IMR-90 (cell line): ENCODE results near the gene MAP3K8. TPM values are rescaled to one million over a fixed set of nuclear protein-coding genes. Genes with fewer than 3 reads are reported as not detected.

Source experiments
- ATAC-seq: fragments of 200-7000 bp; cut with Tn5 transposase; 2 replicates; pipeline ENCODE4 v1.9.1; 2020; ENCODE audit warnings: low read depth, mild to moderate bottlenecking, moderate library complexity
- BruUV-seq: library from RNA; stranded (reverse); fragments of 400-500 nt; replicated peaks from 2 replicates; lab custom pipeline; 2021; lab: Mats Ljungman, UMichigan
- CTCF ChIA-PET: fragments of 300-600 bp; formaldehyde crosslinking; extraction: SDS; loops from one replicate; lab custom pipeline; 2021; ENCODE audit warnings: antibody characterized with exemption; lab: Yijun Ruan, JAX
- POLR2A ChIA-PET: fragments of 300-600 bp; sonication (Branson Sonifier 250); formaldehyde crosslinking; loops from one replicate; lab custom pipeline; 2022; ENCODE audit warnings: antibody characterized with exemption; ENCODE audit not compliant: unreplicated experiment; lab: Charles Lee
- DNase-seq: peaks from one replicate; pipeline ENCODE4 v3.0.0; 2013
- H2AFZ ChIP-seq: replicated peaks from 2 replicates; pipeline ENCODE3; 2013; ENCODE audit warnings: low read length, mild to moderate bottlenecking; ENCODE audit not compliant: poor library complexity
- H2AK5ac ChIP-seq: 2 replicates; pipeline ENCODE4 v1.6.1; 2013; ENCODE audit warnings: low read depth, low read length, inconsistent platforms
- H2AK9ac ChIP-seq: replicated peaks from 2 replicates; pipeline ENCODE3; 2013; ENCODE audit warnings: mild to moderate bottlenecking, low read depth, low read length, moderate library complexity; ENCODE audit not compliant: poor library complexity
- H2BK120ac ChIP-seq: 2 replicates; pipeline ENCODE4 v1.6.1; 2013; ENCODE audit warnings: low read depth, low read length, inconsistent platforms
- H2BK15ac ChIP-seq: 3 replicates; pipeline ENCODE4 v1.6.1; 2013; ENCODE audit warnings: low read depth, low read length, inconsistent platforms
- H2BK20ac ChIP-seq: 2 replicates; pipeline ENCODE4 v1.6.1; 2013; ENCODE audit warnings: low read depth, mild to moderate bottlenecking, inconsistent platforms, low read length, moderate library complexity
- H2BK5ac ChIP-seq: 2 replicates; pipeline ENCODE4 v1.6.1; 2013; ENCODE audit warnings: mild to moderate bottlenecking, low read depth, low read length, inconsistent platforms; ENCODE audit not compliant: poor library complexity, severe bottlenecking
- H3K14ac ChIP-seq: replicated peaks from 2 replicates; pipeline ENCODE4 v1.6.1; 2013; ENCODE audit warnings: low read depth, low read length, inconsistent platforms
- H3K18ac ChIP-seq: 2 replicates; pipeline ENCODE4 v1.6.1; 2013; ENCODE audit warnings: low read depth, low read length, control low read depth
- H3K23ac ChIP-seq: 2 replicates; pipeline ENCODE4 v1.6.1; 2013; ENCODE audit warnings: low read depth, low read length, inconsistent platforms
- H3K27ac ChIP-seq: 2 replicates; pipeline ENCODE4 v1.5.1; 2013; ENCODE audit warnings: mild to moderate bottlenecking, control low read depth, low read length; ENCODE audit not compliant: insufficient read depth
- H3K27me3 ChIP-seq: 2 replicates; pipeline ENCODE4 v1.6.1; 2013; ENCODE audit warnings: low read length; ENCODE audit not compliant: control insufficient read depth, insufficient read depth
- H3K36me3 ChIP-seq: 2 replicates; pipeline ENCODE4 v1.6.1; 2013; ENCODE audit warnings: low read length, mixed read lengths; ENCODE audit not compliant: control insufficient read depth, insufficient read depth
- H3K4ac ChIP-seq: 2 replicates; pipeline ENCODE4 v1.6.1; 2013; ENCODE audit warnings: low read depth, low read length, inconsistent platforms
- H3K4me1 ChIP-seq: 2 replicates; pipeline ENCODE4 v1.6.1; 2013; ENCODE audit warnings: low read length, mixed read lengths; ENCODE audit not compliant: control insufficient read depth, insufficient read depth
- H3K4me2 ChIP-seq: 2 replicates; pipeline ENCODE4 v1.6.1; 2013; ENCODE audit warnings: low read depth, mild to moderate bottlenecking, control low read depth, low read length, moderate library complexity
- H3K4me3 ChIP-seq: 2 replicates; pipeline ENCODE4 v1.5.1; 2013; ENCODE audit warnings: low read depth, mild to moderate bottlenecking, control low read depth, low read length, moderate library complexity; ENCODE audit not compliant: insufficient read depth
- H3K56ac ChIP-seq: 2 replicates; pipeline ENCODE4 v1.6.1; 2013; ENCODE audit warnings: low read length, inconsistent platforms; ENCODE audit not compliant: insufficient read depth; ENCODE audit errors: extremely low read depth
- H3K79me1 ChIP-seq, 2 experiments: 2 replicates each; pipeline ENCODE4 v1.6.1; 2013; ENCODE audit warnings: low read length in 2 of 2, inconsistent platforms in 1 of 2, low read depth in 1 of 2
- H3K9ac ChIP-seq: 2 replicates; pipeline ENCODE4 v1.6.1; 2013; ENCODE audit warnings: low read depth, low read length, control low read depth
- H3K9me1 ChIP-seq: 2 replicates; pipeline ENCODE4 v1.6.1; 2013; ENCODE audit warnings: low read length, inconsistent platforms; ENCODE audit not compliant: insufficient read depth
- H3K9me3 ChIP-seq: 2 replicates; pipeline ENCODE4 v1.6.1; 2013; ENCODE audit warnings: low read length; ENCODE audit not compliant: control insufficient read depth, insufficient read depth
- H4K20me1 ChIP-seq: 2 replicates; pipeline ENCODE4 v1.6.1; 2013; ENCODE audit warnings: low read length, inconsistent platforms; ENCODE audit not compliant: insufficient read depth
- H4K5ac ChIP-seq: 2 replicates; pipeline ENCODE4 v1.6.1; 2013; ENCODE audit warnings: mild to moderate bottlenecking, low read depth, low read length, control low read depth
- H4K8ac ChIP-seq, 2 experiments: 2 replicates each; pipeline ENCODE4 v1.6.1; 2013; ENCODE audit warnings: low read depth in 2 of 2, low read length in 2 of 2, control low read depth in 1 of 2, inconsistent platforms in 1 of 2
- H4K91ac ChIP-seq: 2 replicates; pipeline ENCODE4 v1.6.1; 2013; ENCODE audit warnings: low read depth, low read length, inconsistent platforms; ENCODE audit not compliant: insufficient read depth
- BHLHE40 ChIP-seq: fragments of 150-350 bp; IDR thresholded peaks from 2 replicates; pipeline ENCODE4 v1.6.1; 2016; ENCODE audit warnings: mild to moderate bottlenecking, low read depth, low read length
- CEBPB ChIP-seq: IDR thresholded peaks from 2 replicates; pipeline ENCODE4 v1.6.1; 2012; ENCODE audit warnings: low read depth, low read length, improper control_type of control experiment
- CHD1 ChIP-seq: IDR thresholded peaks from 2 replicates; pipeline ENCODE4 v1.6.1; 2012; ENCODE audit warnings: low read depth, low read length, improper control_type of control experiment
- MAFK ChIP-seq: IDR thresholded peaks from 2 replicates; pipeline ENCODE4 v1.6.1; 2012; ENCODE audit warnings: low read depth, low read length, improper control_type of control experiment
- MXI1 ChIP-seq: IDR thresholded peaks from 2 replicates; pipeline ENCODE4 v1.6.1; 2012; ENCODE audit warnings: low read depth, mild to moderate bottlenecking, low read length, moderate library complexity, borderline replicate concordance
- RAD21 ChIP-seq: IDR thresholded peaks from 2 replicates; pipeline ENCODE4 v1.6.1; 2012; ENCODE audit warnings: low read length, improper control_type of control experiment
- RCOR1 ChIP-seq: IDR thresholded peaks from 2 replicates; pipeline ENCODE4 v1.6.1; 2012; ENCODE audit warnings: mild to moderate bottlenecking, low read length, improper control_type of control experiment; ENCODE audit not compliant: insufficient replicate concordance
- RFX5 ChIP-seq: IDR thresholded peaks from 2 replicates; pipeline ENCODE4 v1.8.0; 2012; ENCODE audit warnings: low read depth, mild to moderate bottlenecking, low read length, moderate library complexity
- WGBS, 2 experiments: methylation state at CpG; one replicate each; pipeline versions ENCODE4 v1.1.5 to v1.1.7; 2013; ENCODE audit warnings: missing lambda C conversion rate in 2 of 2; ENCODE audit not compliant: insufficient read length in 1 of 2; ENCODE audit errors: extremely low coverage in 2 of 2; 5-methylcytosine and 5-hydroxymethylcytosine counted together
- dilution Hi-C: fragments of 300-500 bp; cut with HindIII; formaldehyde crosslinking; loops from one replicate; pipeline ENCODE4 v1.14.3; 2018; ENCODE audit warnings: low sequenced_read_pairs; ENCODE audit not compliant: unreplicated experiment
- in situ Hi-C: fragments of 300-500 bp; cut with MboI; formaldehyde crosslinking; loops from 3 replicates; pipeline ENCODE4 v1.14.3; 2019; ENCODE audit warnings: low sequenced_read_pairs, inconsistent platforms, mixed read lengths
- intact Hi-C: fragments of 100-400 bp; cut with micrococcal nuclease; formaldehyde crosslinking; loops from 2 replicates; pipeline ENCODE4 v1.10.0; 2022
- polyA plus RNA-seq, 3 experiments: library from polyadenylated mRNA; depleted of rRNA; stranded (reverse); fragments of >200 nt; gene quantifications; 2 replicates each; pipeline ENCODE4 v1.2.3, GENCODE V29; 2012; ENCODE audit warnings: low replicate concordance in 1 of 3
- total RNA-seq: library from RNA; depleted of rRNA; stranded (reverse); fragments of >200 nt; gene quantifications from 2 replicates; pipeline ENCODE4 v1.2.3, GENCODE V29; 2012
- TF ChIP-seq, protein P1 (sequence below): fragments of 150-350 bp; IDR thresholded peaks from 2 replicates; pipeline ENCODE4 v1.6.1; 2016; ENCODE audit warnings: low read depth, mild to moderate bottlenecking, low read length, moderate library complexity, borderline replicate concordance
- TF ChIP-seq, protein P2 (sequence below): conservative IDR thresholded peaks from 2 replicates; pipeline ENCODE4 v1.5.1; 2012; ENCODE audit warnings: mild to moderate bottlenecking, low read depth, low read length, improper control_type of control experiment
- TF ChIP-seq, protein P3 (sequence below): fragments of 150-350 bp; IDR thresholded peaks from 2 replicates; pipeline ENCODE4 v1.6.1; 2017; ENCODE audit warnings: mild to moderate bottlenecking, antibody characterized with exemption, low read length, low read depth

MAP3K8 gene
- total and polyA plus RNA-seq, 2 of the 4 experiments (the other 2 are of a cell fraction) = 1.8 to 2.6 TPM

DNA sequence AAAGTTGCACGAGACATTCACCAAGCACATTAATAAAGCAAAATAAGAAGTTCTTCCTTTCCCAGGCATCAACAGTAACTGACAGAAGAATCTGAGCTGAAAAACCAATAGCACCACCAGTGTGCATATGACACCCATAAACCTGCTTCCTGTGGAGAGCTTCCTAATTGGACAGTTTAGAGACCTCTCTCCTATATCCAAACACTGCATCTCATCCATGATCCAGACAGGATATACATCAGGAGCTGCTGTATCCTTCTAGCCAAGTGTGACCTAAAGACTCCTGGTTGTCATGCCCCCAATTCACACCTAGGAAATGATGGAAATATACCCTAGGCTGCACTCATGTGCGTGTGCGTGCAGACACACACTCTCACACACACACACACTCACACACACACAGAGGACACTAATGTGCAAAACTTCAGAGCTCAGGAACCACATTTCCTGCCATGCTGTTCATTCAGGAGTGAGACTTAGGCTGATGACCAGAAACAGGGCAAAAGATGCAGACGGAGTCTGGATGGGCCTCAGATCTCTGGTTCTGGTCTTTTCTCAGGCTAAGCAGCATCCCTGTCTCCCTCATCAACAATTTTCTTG lies 58.0 kb downstream of the MAP3K8 start:
- Histone ChIP-seq H3K9me3 (no peaks in the 10 kb centered on the region; the same call in 1 of the 2 replicates), H3K27ac (no peak overlapping the region), H4K5ac (no peak overlapping the region), H4K91ac (no peak overlapping the region), H3K14ac (no peak overlapping the region), H2BK120ac (no peak overlapping the region), H3K9ac (no peak overlapping the region), H4K20me1 (no peaks in the 10 kb centered on the region), H3K4me1 (peaks cover 4% of the 10 kb centered on the region; the same call in 1 of the 2 replicates), H3K27me3 (peaks cover 7% of the 10 kb centered on the region), H3K9me1 (no peaks in the 10 kb centered on the region), H3K23ac (no peak overlapping the region), H2AK9ac (no peak overlapping the region), H3K4me3 (no peak overlapping the region), H2AFZ (no peak overlapping the region), H3K36me3 (no peaks in the 10 kb centered on the region), H2BK5ac (no peak overlapping the region), H4K8ac (no peak overlapping the region), H2BK15ac (no peak overlapping the region), H3K18ac (no peak overlapping the region), H3K4me2 (no peak overlapping the region), H3K4ac (no peak overlapping the region), H3K56ac (no peak overlapping the region), H2BK20ac (no peak overlapping the region), H3K79me1 (no peaks in the 10 kb centered on the region), H2AK5ac (no peak overlapping the region)
- no TSS peak for BruUV-seq
- no peak for TF ChIP-seq CHD1
- no peak for TF ChIP-seq CEBPB
- TF ChIP-seq, protein P1, sequence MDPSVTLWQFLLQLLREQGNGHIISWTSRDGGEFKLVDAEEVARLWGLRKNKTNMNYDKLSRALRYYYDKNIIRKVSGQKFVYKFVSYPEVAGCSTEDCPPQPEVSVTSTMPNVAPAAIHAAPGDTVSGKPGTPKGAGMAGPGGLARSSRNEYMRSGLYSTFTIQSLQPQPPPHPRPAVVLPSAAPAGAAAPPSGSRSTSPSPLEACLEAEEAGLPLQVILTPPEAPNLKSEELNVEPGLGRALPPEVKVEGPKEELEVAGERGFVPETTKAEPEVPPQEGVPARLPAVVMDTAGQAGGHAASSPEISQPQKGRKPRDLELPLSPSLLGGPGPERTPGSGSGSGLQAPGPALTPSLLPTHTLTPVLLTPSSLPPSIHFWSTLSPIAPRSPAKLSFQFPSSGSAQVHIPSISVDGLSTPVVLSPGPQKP = no peak
- TF ChIP-seq RAD21 = no peak
- TF ChIP-seq, protein P2, sequence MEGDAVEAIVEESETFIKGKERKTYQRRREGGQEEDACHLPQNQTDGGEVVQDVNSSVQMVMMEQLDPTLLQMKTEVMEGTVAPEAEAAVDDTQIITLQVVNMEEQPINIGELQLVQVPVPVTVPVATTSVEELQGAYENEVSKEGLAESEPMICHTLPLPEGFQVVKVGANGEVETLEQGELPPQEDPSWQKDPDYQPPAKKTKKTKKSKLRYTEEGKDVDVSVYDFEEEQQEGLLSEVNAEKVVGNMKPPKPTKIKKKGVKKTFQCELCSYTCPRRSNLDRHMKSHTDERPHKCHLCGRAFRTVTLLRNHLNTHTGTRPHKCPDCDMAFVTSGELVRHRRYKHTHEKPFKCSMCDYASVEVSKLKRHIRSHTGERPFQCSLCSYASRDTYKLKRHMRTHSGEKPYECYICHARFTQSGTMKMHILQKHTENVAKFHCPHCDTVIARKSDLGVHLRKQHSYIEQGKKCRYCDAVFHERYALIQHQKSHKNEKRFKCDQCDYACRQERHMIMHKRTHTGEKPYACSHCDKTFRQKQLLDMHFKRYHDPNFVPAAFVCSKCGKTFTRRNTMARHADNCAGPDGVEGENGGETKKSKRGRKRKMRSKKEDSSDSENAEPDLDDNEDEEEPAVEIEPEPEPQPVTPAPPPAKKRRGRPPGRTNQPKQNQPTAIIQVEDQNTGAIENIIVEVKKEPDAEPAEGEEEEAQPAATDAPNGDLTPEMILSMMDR = no peak
- TF ChIP-seq, protein P3, sequence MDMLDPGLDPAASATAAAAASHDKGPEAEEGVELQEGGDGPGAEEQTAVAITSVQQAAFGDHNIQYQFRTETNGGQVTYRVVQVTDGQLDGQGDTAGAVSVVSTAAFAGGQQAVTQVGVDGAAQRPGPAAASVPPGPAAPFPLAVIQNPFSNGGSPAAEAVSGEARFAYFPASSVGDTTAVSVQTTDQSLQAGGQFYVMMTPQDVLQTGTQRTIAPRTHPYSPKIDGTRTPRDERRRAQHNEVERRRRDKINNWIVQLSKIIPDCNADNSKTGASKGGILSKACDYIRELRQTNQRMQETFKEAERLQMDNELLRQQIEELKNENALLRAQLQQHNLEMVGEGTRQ = no peak
- no peak for TF ChIP-seq MAFK
- TF ChIP-seq MXI1 = no peak
- TF ChIP-seq BHLHE40 = no peak
- no peak for TF ChIP-seq RFX5
- no peak for TF ChIP-seq RCOR1
- in situ Hi-C loops (no loop called here), intact Hi-C loops (no loop called here), dilution Hi-C loops (no loop called here)
- ChIA-PET POLR2A (no interaction called here), CTCF (no interaction called here)
- DNase-seq = no peak
- WGBS, 2 experiments = 100% methylated on average over 1 of the region's 4 CpGs; no CpG with 5 or more reads in 1 of the 2 experiments
- ATAC-seq = no peak
